ENCODE results near the gene TSC22D1.
A peak's percentile ranks its signal among the peaks of the same experiment; 100 is the strongest.

Gene TSC22D1

DNA sequence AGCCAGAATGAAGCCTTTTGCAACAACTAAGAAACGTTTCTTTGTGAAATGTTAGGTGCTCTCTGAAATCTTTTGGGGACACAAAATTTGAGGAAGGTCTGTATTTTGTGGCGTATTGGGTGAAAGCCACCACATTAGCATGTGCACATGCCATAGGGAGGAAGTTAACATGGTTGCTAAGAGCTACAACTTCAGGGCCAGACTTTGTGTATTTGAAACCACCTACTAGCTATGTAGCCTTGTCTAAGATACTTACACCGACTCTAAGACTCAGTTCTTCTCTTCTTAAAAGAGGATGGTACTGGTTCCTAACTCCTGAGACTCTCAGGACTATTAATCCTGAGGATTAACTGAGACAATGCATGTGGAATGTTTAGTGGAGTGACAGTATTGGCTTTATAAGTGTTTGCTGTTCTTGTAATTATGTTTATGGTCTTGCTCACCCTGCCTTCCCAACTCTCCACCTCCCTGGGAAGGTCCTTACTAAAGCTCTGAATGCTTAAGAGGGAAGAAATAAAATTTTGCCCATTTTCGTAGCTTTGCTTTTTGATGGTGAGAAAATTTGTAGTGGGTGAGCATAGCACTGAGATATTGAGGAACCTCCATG, 187.0 kb downstream of the TSC22D1 start:
- no peak overlapping the region for H2AK5ac ChIP-seq (ENCODE audit: low read length)
- no peak overlapping the region for H4K12ac ChIP-seq (ENCODE audit: low read depth, low read length)
- WGBS (ENCODE audit: extremely low coverage, insufficient coverage, insufficient read length): no CpG with 5 or more reads among the region's 4 CpGs
- no peak overlapping the region for H2BK12ac ChIP-seq (ENCODE audit: low read length)
- H3K36me3 ChIP-seq (ENCODE audit: control insufficient read depth in 1 of 2, insufficient read depth in 2 of 2, low read length in 2 of 2): no peaks in the 10 kb centered on the region
- no peak overlapping the region for H3K4ac ChIP-seq (ENCODE audit: low read depth, low read length)
- H3K4me1 ChIP-seq (ENCODE audit: control insufficient read depth in 1 of 2, insufficient read depth in 2 of 2, low read length in 2 of 2): peaks cover 11 to 14% of the 10 kb centered on the region in 2 experiments
- H3K79me1 ChIP-seq (ENCODE audit: low read length): peaks cover 3% of the 10 kb centered on the region
- no peak overlapping the region for H3K4me2 ChIP-seq (ENCODE audit: low read length)
- H3K27ac ChIP-seq (ENCODE audit: low read depth, low read length): no peak overlapping the region
- no peaks in the 10 kb centered on the region for H3K79me2 ChIP-seq (ENCODE audit: control insufficient read depth, insufficient read depth, low read length, poor library complexity)
- no peak overlapping the region for H3K4me3 ChIP-seq (ENCODE audit: low read depth, low read length)
- H3K18ac ChIP-seq (ENCODE audit: low read length): no peak overlapping the region
- no peak overlapping the region for H3K9ac ChIP-seq (ENCODE audit: low read length)
- no peak overlapping the region for H3K14ac ChIP-seq (ENCODE audit: low read length)
- no peak for DNase-seq
- no peak overlapping the region for H2BK5ac ChIP-seq (ENCODE audit: low read depth, low read length, poor library complexity)
- no peak overlapping the region for H4K8ac ChIP-seq (ENCODE audit: low read depth, low read length)
- H3K27me3 ChIP-seq (ENCODE audit: insufficient read depth, low read length): no peaks in the 10 kb centered on the region
- no peaks in the 10 kb centered on the region for H3K9me3 ChIP-seq (ENCODE audit: insufficient read depth, low read depth, low read length)
- H4K91ac ChIP-seq (ENCODE audit: low read depth, low read length): peak overlapping the region; percentile 37
- H3K23ac ChIP-seq (ENCODE audit: low read length): no peak overlapping the region
- H2AFZ ChIP-seq (ENCODE audit: insufficient read depth, low read length, poor library complexity): no peak overlapping the region
- H2BK120ac ChIP-seq (ENCODE audit: insufficient read depth, low read length, poor library complexity): no peak overlapping the region

GRCh38 chr13:44388427-44389059, 187.6 kb downstream of the TSC22D1 start:
- no peak overlapping the region for H3K9ac ChIP-seq (ENCODE audit: low read length)
- no peaks in the 10 kb centered on the region for H3K36me3 ChIP-seq (ENCODE audit: control insufficient read depth in 1 of 2, insufficient read depth in 2 of 2, low read length in 2 of 2)
- no peaks in the 10 kb centered on the region for H3K79me2 ChIP-seq (ENCODE audit: control insufficient read depth, insufficient read depth, low read length, poor library complexity)
- H3K23ac ChIP-seq (ENCODE audit: low read length): no peak overlapping the region
- H2AK5ac ChIP-seq (ENCODE audit: low read length): peak overlapping the region; percentile 11
- H3K9me3 ChIP-seq (ENCODE audit: insufficient read depth, low read depth, low read length): no peaks in the 10 kb centered on the region
- peak overlapping the region; percentile 37 for H4K91ac ChIP-seq (ENCODE audit: low read depth, low read length)
- no CpG with 5 or more reads among the region's 7 CpGs for WGBS (ENCODE audit: extremely low coverage, insufficient coverage, insufficient read length)
- no peak overlapping the region for H3K4me2 ChIP-seq (ENCODE audit: low read length)
- H3K4me3 ChIP-seq (ENCODE audit: low read depth, low read length): no peak overlapping the region
- H2BK5ac ChIP-seq (ENCODE audit: low read depth, low read length, poor library complexity): no peak overlapping the region
- no peak for DNase-seq
- peaks cover 11 to 14% of the 10 kb centered on the region in 2 experiments for H3K4me1 ChIP-seq (ENCODE audit: control insufficient read depth in 1 of 2, insufficient read depth in 2 of 2, low read length in 2 of 2)
- no peaks in the 10 kb centered on the region for H3K27me3 ChIP-seq (ENCODE audit: insufficient read depth, low read length)
- H3K4ac ChIP-seq (ENCODE audit: low read depth, low read length): no peak overlapping the region
- no peak overlapping the region for H4K12ac ChIP-seq (ENCODE audit: low read depth, low read length)
- no peak overlapping the region for H2BK120ac ChIP-seq (ENCODE audit: insufficient read depth, low read length, poor library complexity)
- H4K8ac ChIP-seq (ENCODE audit: low read depth, low read length): no peak overlapping the region
- no peak overlapping the region for H3K18ac ChIP-seq (ENCODE audit: low read length)
- no peak overlapping the region for H3K27ac ChIP-seq (ENCODE audit: low read depth, low read length)
- H2BK12ac ChIP-seq (ENCODE audit: low read length): peak overlapping the region; percentile 33
- no peak overlapping the region for H3K14ac ChIP-seq (ENCODE audit: low read length)
- peaks cover 3% of the 10 kb centered on the region for H3K79me1 ChIP-seq (ENCODE audit: low read length)
- no peak overlapping the region for H2AFZ ChIP-seq (ENCODE audit: insufficient read depth, low read length, poor library complexity)

DNA sequence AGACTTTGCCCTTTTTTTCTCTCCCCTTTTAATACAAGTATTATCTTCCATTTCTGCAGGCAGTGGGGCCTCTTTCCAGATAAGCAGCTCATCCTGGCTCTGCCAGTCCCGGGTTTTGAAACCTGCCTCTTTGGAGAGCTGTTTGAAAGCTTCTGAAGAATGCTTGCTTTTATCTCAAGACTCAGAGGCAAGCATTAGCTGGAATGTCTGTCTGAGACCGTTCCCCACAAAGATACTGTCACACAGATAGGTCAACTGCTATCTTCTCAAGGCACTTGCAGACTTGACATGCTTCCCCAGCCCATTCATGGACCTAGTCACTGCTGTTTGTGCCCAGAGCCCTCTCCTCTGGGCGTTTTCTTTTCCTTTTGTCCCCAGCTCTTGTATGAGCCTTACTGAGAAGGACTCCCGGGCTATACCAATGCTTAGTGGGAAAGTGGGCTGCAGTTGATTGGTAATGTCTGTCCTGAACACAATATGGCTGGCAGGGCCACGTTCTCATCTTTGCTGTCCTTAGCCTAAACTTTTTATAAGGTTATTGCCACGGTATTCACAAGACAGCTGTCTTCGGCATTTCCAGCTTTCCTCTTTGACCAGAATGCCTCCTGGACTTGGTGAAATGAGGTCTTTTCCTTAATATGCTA, 189.1 kb downstream of the TSC22D1 start:
- peak overlapping the region; percentile 42 for H2BK12ac ChIP-seq (ENCODE audit: low read length)
- peaks cover 11 to 14% of the 10 kb centered on the region in 2 experiments for H3K4me1 ChIP-seq (ENCODE audit: control insufficient read depth in 1 of 2, insufficient read depth in 2 of 2, low read length in 2 of 2)
- peak overlapping the region; percentile 60 for H3K27ac ChIP-seq (ENCODE audit: low read depth, low read length)
- no peaks in the 10 kb centered on the region for H3K9me3 ChIP-seq (ENCODE audit: insufficient read depth, low read depth, low read length)
- H2BK5ac ChIP-seq (ENCODE audit: low read depth, low read length, poor library complexity): no peak overlapping the region
- H2BK120ac ChIP-seq (ENCODE audit: insufficient read depth, low read length, poor library complexity): no peak overlapping the region
- H4K91ac ChIP-seq (ENCODE audit: low read depth, low read length): peak overlapping the region; percentile 68
- no peak overlapping the region for H2AK5ac ChIP-seq (ENCODE audit: low read length)
- no peaks in the 10 kb centered on the region for H3K27me3 ChIP-seq (ENCODE audit: insufficient read depth, low read length)
- peak overlapping the region; percentile 11 for H3K4me2 ChIP-seq (ENCODE audit: low read length)
- no peaks in the 10 kb centered on the region for H3K36me3 ChIP-seq (ENCODE audit: control insufficient read depth in 1 of 2, insufficient read depth in 2 of 2, low read length in 2 of 2)
- H3K79me1 ChIP-seq (ENCODE audit: low read length): peaks cover 3% of the 10 kb centered on the region
- no peak overlapping the region for H3K23ac ChIP-seq (ENCODE audit: low read length)
- H3K79me2 ChIP-seq (ENCODE audit: control insufficient read depth, insufficient read depth, low read length, poor library complexity): no peaks in the 10 kb centered on the region
- no peak overlapping the region for H4K12ac ChIP-seq (ENCODE audit: low read depth, low read length)
- no peak overlapping the region for H3K4me3 ChIP-seq (ENCODE audit: low read depth, low read length)
- no peak overlapping the region for H2AFZ ChIP-seq (ENCODE audit: insufficient read depth, low read length, poor library complexity)
- H3K14ac ChIP-seq (ENCODE audit: low read length): no peak overlapping the region
- H3K4ac ChIP-seq (ENCODE audit: low read depth, low read length): no peak overlapping the region
- H3K18ac ChIP-seq (ENCODE audit: low read length): no peak overlapping the region
- H4K8ac ChIP-seq (ENCODE audit: low read depth, low read length): peak overlapping the region; percentile 49
- H3K9ac ChIP-seq (ENCODE audit: low read length): no peak overlapping the region
- DNase-seq: peak in 1 of 2 donors; percentile 50
- no CpG with 5 or more reads among the region's 7 CpGs for WGBS (ENCODE audit: extremely low coverage, insufficient coverage, insufficient read length)

GRCh38 chr13:44385847-44386246, 190.3 kb downstream of the TSC22D1 start:
- Histone ChIP-seq H2BK5ac (ENCODE audit: low read depth, low read length, poor library complexity) (no peak overlapping the region), H3K4me1 (ENCODE audit: control insufficient read depth in 1 of 2, insufficient read depth in 2 of 2, low read length in 2 of 2) (peaks cover 11 to 14% of the 10 kb centered on the region in 2 experiments), H4K8ac (ENCODE audit: low read depth, low read length) (no peak overlapping the region), H3K23ac (ENCODE audit: low read length) (no peak overlapping the region), H3K27me3 (ENCODE audit: insufficient read depth, low read length) (no peaks in the 10 kb centered on the region), H3K36me3 (ENCODE audit: control insufficient read depth in 1 of 2, insufficient read depth in 2 of 2, low read length in 2 of 2) (no peaks in the 10 kb centered on the region), H3K79me1 (ENCODE audit: low read length) (peaks cover 3% of the 10 kb centered on the region), H3K4me3 (ENCODE audit: low read depth, low read length) (no peak overlapping the region), H4K12ac (ENCODE audit: low read depth, low read length) (no peak overlapping the region), H3K27ac (ENCODE audit: low read depth, low read length) (no peak overlapping the region), H3K9me3 (ENCODE audit: insufficient read depth, low read depth, low read length) (no peaks in the 10 kb centered on the region), H3K18ac (ENCODE audit: low read length) (no peak overlapping the region), H3K9ac (ENCODE audit: low read length) (no peak overlapping the region), H2AFZ (ENCODE audit: insufficient read depth, low read length, poor library complexity) (no peak overlapping the region), H2BK120ac (ENCODE audit: insufficient read depth, low read length, poor library complexity) (peak overlapping the region; percentile 6), H3K14ac (ENCODE audit: low read length) (no peak overlapping the region), H4K91ac (ENCODE audit: low read depth, low read length) (no peak overlapping the region), H3K4ac (ENCODE audit: low read depth, low read length) (no peak overlapping the region), H3K4me2 (ENCODE audit: low read length) (no peak overlapping the region), H2BK12ac (ENCODE audit: low read length) (no peak overlapping the region), H3K79me2 (ENCODE audit: control insufficient read depth, insufficient read depth, low read length, poor library complexity) (no peaks in the 10 kb centered on the region), H2AK5ac (ENCODE audit: low read length) (no peak overlapping the region)
- no CpG with 5 or more reads among the region's 6 CpGs for WGBS (ENCODE audit: extremely low coverage, insufficient coverage, insufficient read length)
- DNase-seq: no peak

All from trophoblast cell (in vitro differentiated cells and primary cell).